Subcutaneous adipose tissue (tissue), 4 donors: Measurements from ENCODE around the gene CENPK. TPM values are rescaled to one million over a fixed set of nuclear protein-coding genes. Genes with fewer than 3 reads are reported as not detected.

Experiments used
- CTCF ChIP-seq: fragments of 450-650 bp; IDR thresholded peaks from one replicate; pipeline ENCODE4 v1.5.1; 2016; ENCODE audit warnings: low read depth, mild to moderate bottlenecking, control low read depth, antibody characterized with exemption, moderate library complexity
- small RNA-seq: library from RNA; depleted of rRNA; stranded (forward); fragments of <200 nt; gene quantifications from one replicate; pipeline ENCODE3, GENCODE V24; 2016
- total RNA-seq, 4 donors: library from RNA; depleted of rRNA; stranded (reverse); fragments of >200 nt; gene quantifications; one replicate each; pipeline ENCODE4 v1.1.0, GENCODE V29; 2016

Gene CENPK
- total RNA-seq, 4 donors from 2014 or later: 0.88 to 5.6 (median 2.2) TPM

- TF ChIP-seq CTCF: no peak
Measured at GRCh38 chr5:65474130-65474711, 88.7 kb downstream of the CENPK start.

GRCh38 chr5:65468633-65469032 lies 94.3 kb downstream of the CENPK start:
- no peak for TF ChIP-seq CTCF

Small RNA genes within 50 kb of the gene (small RNA-seq; reads per million reads assigned to genes)
- not detected for gene RNU6-540P

Other genes with a start within 250 kb of the CENPK start
- 10 to 100 TPM in 1 of 4 donors, 1 to 10 TPM in 3; 1.9 to 20.2 (median 3.5) TPM for gene ADAMTS6, start 81.2 kb downstream of the CENPK start, total RNA-seq
- gene PPWD1, start 128 bp upstream of the CENPK start, total RNA-seq: 10 to 100 TPM; 46.3 to 71.1 (median 58.5) TPM
- gene TRIM23, start 61.2 kb upstream of the CENPK start, total RNA-seq: 10 to 100 TPM; 15.1 to 25.5 (median 15.4) TPM
- gene SHLD3, start 61.9 kb upstream of the CENPK start, total RNA-seq: 1 to 10 TPM; 1.3 to 6.5 (median 2.8) TPM
- 10 to 100 TPM; 15.8 to 22.9 (median 19.5) TPM for gene TRAPPC13, start 61.9 kb upstream of the CENPK start, total RNA-seq
- gene SGTB, start 158.9 kb upstream of the CENPK start, total RNA-seq: 10 to 100 TPM in 2 of 4 donors, 1 to 10 TPM in 2; 7.3 to 19.4 (median 10.2) TPM
- gene NLN, start 159.0 kb upstream of the CENPK start, total RNA-seq: 10 to 100 TPM in 3 of 4 donors, 1 to 10 TPM in 1; 8.3 to 23.3 (median 20.0) TPM